Stomach (tissue), 9 donors: ENCODE measurements around the gene BRD3. TPM values are rescaled to one million over a fixed set of nuclear protein-coding genes. Genes with fewer than 3 reads are reported as not detected.
A peak's percentile ranks its signal among the peaks of the same experiment; 100 is the strongest.

Experiments
- DNase-seq, 2 donors: peaks; one replicate each; pipeline versions ENCODE4 v3.0.0 to v3.0.0-alpha.2; 2013 to 2019
- H3K27ac ChIP-seq, 5 donors: fragments of 200-600 bp in 4 of 5; sonication (generic) in 4 of 5; one replicate each; pipeline ENCODE4 v1.5.1; 2013 to 2019; ENCODE audit warnings: mild to moderate bottlenecking in 1 of 5, moderate library complexity in 1 of 5
- H3K27me3 ChIP-seq, 3 donors: fragments of 200-600 bp; sonication (generic); one replicate each; pipeline ENCODE4 v1.5.1; 2017 to 2019; ENCODE audit warnings: mixed run types in 1 of 3
- H3K36me3 ChIP-seq, 4 donors: fragments of 200-600 bp; sonication (generic); 1 replicate in 3 of 4; 2 replicates in 1 of 4; pipeline ENCODE4 v1.5.1; 2016 to 2019
- H3K4me1 ChIP-seq, 4 donors: fragments of 200-600 bp; sonication (generic); one replicate each; pipeline ENCODE4 v1.5.1; 2016 to 2019
- H3K4me3 ChIP-seq, 4 donors: fragments of 200-600 bp; sonication (generic) in 3 of 4; one replicate each; pipeline ENCODE4 v1.5.1; 2016 to 2019; ENCODE audit warnings: mild to moderate bottlenecking in 1 of 4
- H3K9me3 ChIP-seq, 4 donors: fragments of 200-600 bp; sonication (generic); one replicate each; pipeline ENCODE4 v1.5.1; 2016 to 2019
- EP300 ChIP-seq: sonication (generic); formaldehyde crosslinking; IDR thresholded peaks from one replicate; pipeline ENCODE4 v1.6.1; 2017; ENCODE audit warnings: antibody characterized with exemption
- POLR2A ChIP-seq, 4 donors: fragments of 450-650 bp; IDR thresholded peaks; one replicate each; pipeline ENCODE4 v1.6.1; 2016; ENCODE audit warnings: antibody characterized with exemption in 4 of 4, control low read depth in 2 of 4, mild to moderate bottlenecking in 1 of 4, moderate library complexity in 1 of 4
- POLR2AphosphoS5 ChIP-seq, 3 donors: sonication (generic); formaldehyde crosslinking; IDR thresholded peaks; one replicate each; pipeline ENCODE4 v1.6.1; 2016; ENCODE audit warnings: antibody characterized with exemption in 3 of 3
- WGBS, 5 donors: extraction: QIAGEN DNeasy Blood & Tissue Kit in 3 of 5; methylation state at CpG; one replicate each; pipeline versions ENCODE4 v1.1.5 to v1.1.7; 2013 to 2018; 5-methylcytosine and 5-hydroxymethylcytosine counted together
- intact Hi-C: fragments of 100-400 bp; cut with DNase I; formaldehyde crosslinking; loops from one replicate; pipeline ENCODE4 v1.15.1; 2023; ENCODE audit warnings: low total_unique reads
- polyA plus RNA-seq, 3 donors: library from polyadenylated mRNA; stranded (reverse); fragments of 200-250 nt; gene quantifications; one replicate each; pipeline ENCODE4 v1.2.3, GENCODE V29; 2013
- total RNA-seq, 5 donors: library from RNA; depleted of rRNA; stranded (reverse); fragments of >200 nt; gene quantifications; one replicate each; pipeline versions ENCODE4 v1.1.0 to v1.2.3, GENCODE V29; 2014 to 2016
- TF ChIP-seq, protein P1 (sequence below), 7 experiments: fragments of 450-650 bp in 4 of 7; fragments of 200-600 bp in 3 of 7; sonication (generic) in 3 of 7; IDR thresholded peaks; one replicate each; pipeline ENCODE4 v1.5.1; 2016 to 2019; ENCODE audit warnings: antibody characterized with exemption in 7 of 7, control low read depth in 2 of 7, mild to moderate bottlenecking in 1 of 7
- donor health status: healthy with polysubstance abuse.
- donor health status: Bipolar disorder and iron deficiency.
- donor health status: healthy.

BRD3 gene
- total and polyA plus RNA-seq, 8 donors, result 6.4 to 29.0 (median 16.7) TPM

DNA sequence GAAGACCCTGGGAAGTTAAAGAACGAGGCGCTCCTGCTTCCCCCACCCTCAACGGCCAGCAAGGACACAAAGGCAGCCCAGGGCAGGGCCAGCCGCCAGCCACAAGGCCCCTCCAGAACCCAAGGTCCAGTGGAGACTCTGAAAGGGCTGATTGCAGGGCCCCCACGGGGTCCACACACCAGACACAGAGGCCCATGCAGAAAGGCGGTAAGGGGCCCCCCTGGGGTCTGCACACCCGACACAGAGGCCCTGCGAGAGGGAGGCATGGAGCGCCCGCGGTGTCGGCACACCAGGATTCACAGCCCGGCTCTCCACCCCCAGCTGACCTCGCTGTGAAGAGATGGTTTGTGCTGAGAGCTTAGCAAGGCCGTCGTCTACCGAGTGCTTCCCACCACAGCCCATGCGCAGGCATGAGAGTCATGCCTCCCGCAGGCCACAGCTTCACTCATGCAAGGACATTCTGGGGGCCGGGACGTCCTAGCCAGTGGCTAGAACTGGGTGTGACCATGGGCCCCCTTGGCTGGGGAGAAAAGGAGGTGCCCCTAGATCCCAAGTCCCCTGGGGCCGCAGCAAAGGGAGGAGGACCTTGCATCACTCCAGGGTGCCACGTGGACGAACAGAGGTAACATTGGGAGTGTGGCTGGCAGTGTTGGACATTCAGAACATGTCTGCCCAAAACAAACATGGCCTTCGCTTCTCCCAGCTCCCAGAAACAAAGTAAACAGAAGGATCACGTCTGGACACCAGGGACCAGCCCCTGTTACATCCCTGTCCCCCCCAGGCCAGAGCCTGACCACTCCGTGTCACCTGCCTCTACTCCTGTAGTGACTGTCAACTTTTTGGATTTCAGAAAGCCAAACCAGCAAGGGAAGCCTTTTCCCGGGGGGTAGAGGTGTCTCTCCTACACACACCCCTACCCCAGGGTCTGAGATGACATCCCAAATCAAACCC is 9.8 kb downstream of the BRD3 start:
- Histone ChIP-seq H3K9me3 (no peaks in the 10 kb centered on the region), H3K4me1 (peaks cover 59 to 97% (median 92%) of the 10 kb centered on the region in 4 donors), H3K4me3 (no peak overlapping the region), H3K36me3 (peaks cover 1 to 7% (median 5%) of the 10 kb centered on the region in 4 donors), H3K27me3 (no peaks in the 10 kb centered on the region), H3K27ac (no peak overlapping the region)
- TF ChIP-seq, protein P1, sequence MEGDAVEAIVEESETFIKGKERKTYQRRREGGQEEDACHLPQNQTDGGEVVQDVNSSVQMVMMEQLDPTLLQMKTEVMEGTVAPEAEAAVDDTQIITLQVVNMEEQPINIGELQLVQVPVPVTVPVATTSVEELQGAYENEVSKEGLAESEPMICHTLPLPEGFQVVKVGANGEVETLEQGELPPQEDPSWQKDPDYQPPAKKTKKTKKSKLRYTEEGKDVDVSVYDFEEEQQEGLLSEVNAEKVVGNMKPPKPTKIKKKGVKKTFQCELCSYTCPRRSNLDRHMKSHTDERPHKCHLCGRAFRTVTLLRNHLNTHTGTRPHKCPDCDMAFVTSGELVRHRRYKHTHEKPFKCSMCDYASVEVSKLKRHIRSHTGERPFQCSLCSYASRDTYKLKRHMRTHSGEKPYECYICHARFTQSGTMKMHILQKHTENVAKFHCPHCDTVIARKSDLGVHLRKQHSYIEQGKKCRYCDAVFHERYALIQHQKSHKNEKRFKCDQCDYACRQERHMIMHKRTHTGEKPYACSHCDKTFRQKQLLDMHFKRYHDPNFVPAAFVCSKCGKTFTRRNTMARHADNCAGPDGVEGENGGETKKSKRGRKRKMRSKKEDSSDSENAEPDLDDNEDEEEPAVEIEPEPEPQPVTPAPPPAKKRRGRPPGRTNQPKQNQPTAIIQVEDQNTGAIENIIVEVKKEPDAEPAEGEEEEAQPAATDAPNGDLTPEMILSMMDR (IDR thresholded peaks at IDR 0.05), result no peak
- TF ChIP-seq POLR2A (IDR thresholded peaks at IDR 0.05) (no peak), POLR2AphosphoS5 (IDR thresholded peaks at IDR 0.05) (no peak), EP300 (no peak)
- 69 to 73% (median 71%) methylated on average over 24 to 28 of the region's 28 CpGs for WGBS, 5 donors
- peak; percentile 20 to 35 for DNase-seq
- intact Hi-C loops, result no loop called here

DNA sequence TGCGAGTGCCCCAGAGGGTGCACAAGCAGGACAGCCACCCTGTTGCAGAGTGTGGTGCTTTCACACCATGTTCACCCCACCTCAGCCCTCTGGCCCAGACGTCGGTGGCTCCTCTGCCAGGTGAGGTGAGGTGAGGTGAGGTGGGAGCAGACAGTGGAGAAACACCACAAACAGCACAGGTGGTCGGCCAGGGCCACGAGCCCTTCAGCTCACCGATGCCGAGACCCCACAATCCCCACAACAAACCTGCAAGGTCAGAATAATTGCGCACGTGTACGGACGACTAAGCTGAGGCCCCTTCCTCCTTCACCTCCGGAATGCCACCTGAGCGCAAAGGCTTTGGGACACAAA is 10.5 kb downstream of the BRD3 start:
- intact Hi-C loops, result no loop called here
- 77 to 86% (median 82%) methylated on average over 13 of the region's 13 CpGs for WGBS, 5 donors
- DNase-seq, result peak in 1 of 2 donors; percentile 2
- H3K9me3 ChIP-seq, result no peaks in the 10 kb centered on the region
- TF ChIP-seq POLR2A (IDR thresholded peaks at IDR 0.05) (no peak), EP300 (no peak), POLR2AphosphoS5 (IDR thresholded peaks at IDR 0.05) (no peak)
- TF ChIP-seq, protein P1 (IDR thresholded peaks at IDR 0.05), result no peak
- no peak overlapping the region for H3K27ac ChIP-seq
- H3K4me3 ChIP-seq, result no peak overlapping the region
- H3K36me3 ChIP-seq, result peaks cover 9 to 15% (median 13%) of the 10 kb centered on the region in 4 donors
- H3K27me3 ChIP-seq, result no peaks in the 10 kb centered on the region
- H3K4me1 ChIP-seq, result peaks cover 51 to 89% (median 85%) of the 10 kb centered on the region in 4 donors

DNA sequence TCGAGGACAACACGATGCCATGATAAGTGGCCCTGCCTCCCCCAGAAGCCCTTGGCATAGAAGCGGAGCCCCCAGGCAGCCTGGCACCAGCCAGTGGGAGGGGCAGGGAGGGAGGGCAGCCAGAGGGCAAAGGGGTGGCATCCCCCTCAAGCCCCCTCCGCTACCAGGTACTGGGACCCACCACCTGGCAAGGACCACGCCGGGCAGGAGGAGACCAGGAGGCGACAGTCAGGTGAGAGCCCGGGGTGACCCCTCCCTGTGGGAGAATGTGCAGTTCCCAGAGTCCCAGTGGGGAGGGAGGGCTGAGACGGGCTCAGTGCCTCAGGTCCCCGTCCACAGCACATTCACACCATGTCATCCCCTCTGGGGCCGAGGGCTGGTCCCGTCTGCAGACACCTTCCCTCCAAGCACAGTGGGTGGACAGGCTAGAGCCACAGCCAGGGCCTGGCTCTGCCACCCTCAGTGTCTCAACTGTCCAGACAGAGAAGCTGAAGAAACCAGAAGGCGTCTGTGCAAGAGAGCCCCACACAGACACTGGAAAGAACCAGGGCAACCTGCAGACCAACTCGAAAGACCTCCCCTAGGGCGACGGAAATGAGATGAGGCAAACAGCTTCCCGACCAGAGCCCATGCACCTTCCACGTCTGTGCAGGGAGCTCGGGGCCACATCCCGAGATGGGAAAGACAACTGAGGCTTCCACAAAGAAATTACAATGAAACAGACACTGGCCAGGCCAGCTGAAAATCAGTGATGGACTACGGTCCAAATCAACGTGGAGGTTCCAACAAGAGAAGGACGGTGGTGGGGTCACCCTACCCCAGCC is 11.1 kb downstream of the BRD3 start:
- H3K4me1 ChIP-seq, result peaks cover 46 to 83% (median 79%) of the 10 kb centered on the region in 4 donors
- TF ChIP-seq POLR2A (IDR thresholded peaks at IDR 0.05), result no peak
- no peak for TF ChIP-seq POLR2AphosphoS5 (IDR thresholded peaks at IDR 0.05)
- TF ChIP-seq, protein P1 (IDR thresholded peaks at IDR 0.05), result no peak
- TF ChIP-seq EP300, result no peak
- H3K27ac ChIP-seq, result peak overlapping the region; percentile 60 to 75 (median 68)
- WGBS, 5 donors, result 55 to 75% (median 61%) methylated on average over 12 to 23 of the region's 23 CpGs
- peak in 1 of 2 donors; percentile 20 for DNase-seq
- peak overlapping the region in 1 of 4 donors; percentile 23 for H3K4me3 ChIP-seq
- H3K9me3 ChIP-seq, result no peaks in the 10 kb centered on the region
- H3K36me3 ChIP-seq, result peaks cover 14 to 21% (median 19%) of the 10 kb centered on the region in 4 donors
- intact Hi-C loops, result no loop called here
- H3K27me3 ChIP-seq, result no peaks in the 10 kb centered on the region

DNA sequence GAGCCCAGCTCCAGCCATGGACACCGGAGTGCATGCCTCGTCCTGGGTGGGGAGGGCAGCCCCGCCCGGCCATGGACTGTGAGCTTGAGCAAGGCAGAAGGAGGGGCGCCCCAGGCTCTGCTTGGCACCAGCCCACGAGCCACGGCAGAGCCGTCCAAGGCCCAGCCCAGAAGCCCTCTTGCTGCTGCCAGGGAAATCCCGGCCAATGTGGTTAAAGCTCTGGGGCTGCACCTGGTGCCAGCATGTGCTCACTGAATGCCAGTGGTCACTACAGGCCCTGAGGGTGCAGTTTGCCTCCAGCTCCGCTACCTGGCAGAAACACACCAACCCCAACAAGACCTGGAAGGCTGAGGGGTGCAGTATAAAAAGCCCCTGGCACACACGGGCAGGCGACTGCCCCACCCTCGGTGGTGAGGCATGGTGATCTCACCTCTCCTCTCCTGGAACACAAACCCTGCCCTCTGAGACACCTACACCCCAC is 11.8 kb downstream of the BRD3 start:
- H3K4me3 ChIP-seq, result peak overlapping the region in 1 of 4 donors; percentile 23
- peaks cover 40 to 77% (median 72%) of the 10 kb centered on the region in 4 donors for H3K4me1 ChIP-seq

More for the DNA sequence above, 11.8 kb downstream of the BRD3 start:
- TF ChIP-seq, protein P1 (IDR thresholded peaks at IDR 0.05), result no peak
- TF ChIP-seq POLR2AphosphoS5 (IDR thresholded peaks at IDR 0.05), result peak in 2 of 3 donors; percentile 23 to 25
- WGBS, 5 donors, result 15 to 50% (median 26%) methylated on average over 6 to 13 of the region's 13 CpGs
- peak overlapping the region; percentile 60 to 75 (median 68) for H3K27ac ChIP-seq
- no peaks in the 10 kb centered on the region for H3K9me3 ChIP-seq
- DNase-seq, result peak; percentile 83 to 89
- no peaks in the 10 kb centered on the region for H3K27me3 ChIP-seq
- H3K36me3 ChIP-seq, result peaks cover 21 to 27% (median 25%) of the 10 kb centered on the region in 4 donors
- intact Hi-C loops, result no loop called here
